VCaP (cell line): Measurements from ENCODE around the gene OR3A3.
"Not testable (repeated sequence)": the region's sequence is repeated elsewhere in the genome, so short reads cannot be mapped to it uniquely, and the experiment has no call there.

Source experiments
- H3K27ac ChIP-seq: fragments of 450-650 bp; 2 replicates; pipeline ENCODE4 v1.5.1; 2017
- CTCF ChIP-seq: fragments of 450-650 bp; conservative IDR thresholded peaks from 2 replicates; pipeline ENCODE4 v1.5.1; 2017; ENCODE audit warnings: mild to moderate bottlenecking, moderate library complexity

Gene OR3A3

GRCh38 chr17:3440451-3440850, 29.3 kb downstream of the OR3A3 start:
- H3K27ac ChIP-seq = no peak overlapping the region
- no peak for TF ChIP-seq CTCF

GRCh38 chr17:3447625-3448024, 36.5 kb downstream of the OR3A3 start:
- no peak for TF ChIP-seq CTCF
- no peak overlapping the region for H3K27ac ChIP-seq

GRCh38 chr17:3448059-3448665, 37.0 kb downstream of the OR3A3 start:
- TF ChIP-seq CTCF = no peak
- no peak overlapping the region for H3K27ac ChIP-seq

DNA sequence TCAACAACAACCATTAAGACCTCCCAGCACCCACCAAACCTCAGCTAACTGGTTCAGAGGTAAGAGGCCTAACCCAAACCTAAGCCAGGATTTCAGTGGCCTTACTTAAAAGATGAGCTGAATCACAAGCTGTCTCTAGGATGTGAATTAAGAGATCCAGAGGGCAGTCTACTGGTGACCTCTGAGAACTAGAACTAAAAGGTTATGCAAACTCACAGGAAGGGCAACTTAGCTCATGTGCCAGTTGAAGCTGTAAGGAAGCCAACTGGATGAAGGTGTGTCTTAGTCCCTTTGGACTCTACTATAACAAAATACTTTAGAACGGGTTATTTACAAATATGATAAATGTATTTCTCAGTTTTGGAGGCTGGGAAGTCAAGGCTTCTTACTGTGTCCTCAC, 55.2 kb downstream of the OR3A3 start:
- H3K27ac ChIP-seq = not testable (repeated sequence)

DNA sequence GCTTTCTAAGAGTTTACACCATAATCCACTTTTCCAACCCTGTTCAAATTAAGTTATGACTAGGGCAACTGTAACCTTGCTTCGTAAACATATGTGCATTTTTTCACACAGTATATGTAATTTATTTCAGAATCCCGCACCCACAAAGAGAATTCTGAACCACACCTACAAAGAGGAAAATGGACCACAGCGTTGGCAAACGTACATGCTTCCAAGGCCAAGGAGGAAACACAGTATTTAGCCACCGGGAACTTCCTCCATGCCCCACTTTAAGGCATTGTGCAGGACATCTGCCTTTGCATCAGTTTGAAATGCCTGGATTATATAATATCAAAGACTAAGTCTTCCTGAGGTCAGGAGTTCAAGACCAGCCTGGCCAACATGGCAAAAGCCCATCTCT, 58.4 kb downstream of the OR3A3 start:
- no peak for TF ChIP-seq CTCF
- H3K27ac ChIP-seq = no peak overlapping the region

- no peak within 1 kb of the TSS for H3K27ac ChIP-seq
- TF ChIP-seq CTCF = no peak
Observed at GRCh38 chr17:3471599-3471998, 60.4 kb downstream of the OR3A3 start, which contains the start of gene SPATA22. SPATA22 (minus strand) TSS chr17:3471819; CDS start chr17:3469325, 2,494 bp downstream.

DNA sequence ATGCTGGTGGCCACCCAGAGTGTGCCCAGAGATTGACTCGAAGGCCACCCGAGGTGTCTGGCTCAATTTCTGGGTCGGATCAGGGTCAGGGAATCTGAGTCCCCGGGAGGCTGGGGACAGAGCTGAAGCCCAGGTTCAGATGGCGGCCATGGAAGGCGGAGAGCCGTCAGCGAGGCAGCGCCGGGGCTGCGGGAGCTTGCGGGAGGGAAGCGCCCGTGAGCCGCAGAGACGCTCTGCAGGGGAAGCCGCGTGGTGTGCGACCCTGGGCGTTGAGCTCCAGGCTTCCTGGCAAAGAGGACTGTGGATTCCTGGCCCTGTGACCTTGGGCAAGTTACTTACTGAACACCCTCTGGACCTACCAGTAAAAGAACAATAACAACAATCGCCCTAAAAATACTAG, 61.0 kb downstream of the OR3A3 start:
- no peak for TF ChIP-seq CTCF
- H3K27ac ChIP-seq = no peak overlapping the region
